Measurements from ENCODE around the gene PSMB2.
A peak's percentile ranks its signal among the peaks of the same experiment; 100 is the strongest.

PSMB2 gene

DNA sequence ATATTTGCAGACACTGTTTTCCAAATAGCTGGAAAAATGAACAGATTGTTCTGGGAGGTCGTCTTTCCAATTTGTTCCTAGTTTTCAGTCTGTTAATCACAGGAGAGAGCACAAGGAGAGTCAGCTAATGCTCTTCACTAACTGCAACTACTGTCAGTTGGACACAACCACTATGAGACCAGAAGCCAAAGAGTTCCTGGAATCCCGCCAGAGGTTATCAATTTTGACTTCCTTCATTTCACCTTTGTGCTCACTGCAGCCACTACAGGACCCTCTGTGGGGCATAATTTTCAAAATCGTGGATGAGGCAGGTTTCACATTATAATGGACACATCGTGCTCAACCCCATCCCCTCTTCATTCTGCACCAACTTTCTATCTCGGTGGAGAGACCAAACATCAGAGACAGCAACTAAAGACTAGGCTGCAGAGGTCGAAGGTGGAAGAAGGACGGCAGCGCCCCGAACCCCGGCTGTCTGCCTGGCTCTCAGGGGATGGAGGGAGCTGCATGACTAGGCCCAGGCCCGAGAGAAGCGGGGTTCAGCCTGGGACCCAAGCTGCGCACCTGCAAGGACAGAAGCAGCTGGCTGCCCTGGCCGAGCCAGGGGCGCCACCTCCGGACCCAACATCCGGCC lies 84.7 kb downstream of the PSMB2 start:
- no peak for DNase-seq (ENCODE audit: low spot score)

DNA sequence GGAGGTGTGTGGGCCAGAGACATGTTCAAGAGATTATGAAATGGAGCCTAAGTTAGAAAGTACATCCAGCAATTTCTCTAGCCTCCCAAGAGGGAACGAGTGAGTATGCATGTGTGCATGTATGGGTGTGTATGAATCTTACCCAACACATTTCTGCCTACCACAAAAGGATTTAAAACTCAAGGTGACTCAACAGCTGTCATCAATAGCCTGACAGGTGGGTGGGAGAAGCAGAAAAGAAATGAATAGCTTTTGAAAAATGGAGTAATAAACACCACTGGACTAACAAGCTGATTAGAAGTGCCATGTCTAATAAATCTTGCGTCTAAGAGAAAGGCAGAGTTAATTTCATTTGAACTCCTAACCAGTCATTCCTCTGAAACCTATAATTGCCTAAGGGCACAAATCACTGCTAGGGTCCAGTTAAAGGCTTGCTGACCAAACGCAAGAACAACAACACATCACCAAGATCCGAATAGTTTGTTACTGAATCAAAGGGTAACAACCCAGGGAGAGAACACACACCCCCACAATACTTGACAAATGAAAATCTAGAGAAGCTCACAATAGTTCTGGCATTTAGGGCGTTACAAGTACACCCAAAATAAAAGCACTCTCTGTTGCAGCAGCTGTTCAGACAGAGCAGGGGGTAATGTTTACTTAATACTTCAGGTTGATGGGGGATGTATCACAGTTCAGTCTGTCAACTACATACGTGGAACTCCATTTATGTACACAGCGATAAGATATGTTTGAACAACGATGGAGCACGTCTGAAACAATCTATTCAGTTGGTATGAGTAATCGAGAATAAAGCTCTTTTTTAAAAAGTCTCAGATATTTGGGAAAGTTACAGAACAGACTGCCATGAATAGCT lies 85.5 kb downstream of the PSMB2 start:
- peak; percentile 33 for DNase-seq (ENCODE audit: low spot score)

DNA sequence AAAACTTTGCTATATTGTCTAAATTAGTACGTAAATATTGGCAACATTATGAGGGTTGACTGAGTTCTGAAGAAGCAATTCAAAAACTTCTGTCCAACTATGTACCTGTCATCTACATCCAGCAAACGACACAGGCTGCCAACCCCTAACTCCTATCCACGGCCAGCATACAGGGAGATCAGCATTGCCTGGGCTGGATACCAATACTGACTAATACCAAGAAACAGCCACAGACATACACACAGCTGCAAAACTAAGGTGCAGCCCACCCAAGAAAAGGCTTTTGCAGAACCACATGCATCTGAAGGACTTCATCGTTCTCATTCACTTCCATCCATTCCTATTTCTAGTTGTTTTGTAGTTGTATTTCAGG lies 86.1 kb downstream of the PSMB2 start:
- peak; percentile 7 for DNase-seq (ENCODE audit: low spot score)

GRCh38 chr1:35554266-35555211 lies 86.8 kb downstream of the PSMB2 start:
- no peak for DNase-seq (ENCODE audit: low spot score)

GRCh38 chr1:35553851-35554250 lies 87.5 kb downstream of the PSMB2 start:
- no peak for DNase-seq (ENCODE audit: low spot score)

Measured in GM03348 (cell line).